Measurements from ENCODE around the gene SEPTIN12.

DNA sequence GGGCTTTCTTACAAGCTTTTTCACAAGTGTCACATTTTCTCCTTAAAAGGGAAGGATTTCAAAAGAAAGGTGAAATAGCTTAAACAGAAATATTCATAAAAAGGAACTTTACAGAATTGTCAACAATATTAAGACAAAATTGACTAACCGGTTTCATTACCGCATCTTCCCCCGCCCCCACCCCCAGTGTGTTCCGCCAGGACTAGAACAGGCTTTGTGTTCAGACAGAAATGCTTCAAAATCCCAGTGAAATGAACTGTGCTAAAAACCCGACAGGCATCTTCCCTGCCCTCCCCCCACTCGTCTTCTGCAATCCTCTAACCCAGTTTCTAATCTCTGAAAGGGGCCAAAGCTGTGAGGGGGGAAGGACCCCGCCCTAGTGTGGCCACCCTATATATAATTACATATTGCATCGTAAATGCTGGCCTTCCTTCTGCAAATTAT is 15.3 kb upstream of the SEPTIN12 start:
- TF ChIP-seq, protein P1, sequence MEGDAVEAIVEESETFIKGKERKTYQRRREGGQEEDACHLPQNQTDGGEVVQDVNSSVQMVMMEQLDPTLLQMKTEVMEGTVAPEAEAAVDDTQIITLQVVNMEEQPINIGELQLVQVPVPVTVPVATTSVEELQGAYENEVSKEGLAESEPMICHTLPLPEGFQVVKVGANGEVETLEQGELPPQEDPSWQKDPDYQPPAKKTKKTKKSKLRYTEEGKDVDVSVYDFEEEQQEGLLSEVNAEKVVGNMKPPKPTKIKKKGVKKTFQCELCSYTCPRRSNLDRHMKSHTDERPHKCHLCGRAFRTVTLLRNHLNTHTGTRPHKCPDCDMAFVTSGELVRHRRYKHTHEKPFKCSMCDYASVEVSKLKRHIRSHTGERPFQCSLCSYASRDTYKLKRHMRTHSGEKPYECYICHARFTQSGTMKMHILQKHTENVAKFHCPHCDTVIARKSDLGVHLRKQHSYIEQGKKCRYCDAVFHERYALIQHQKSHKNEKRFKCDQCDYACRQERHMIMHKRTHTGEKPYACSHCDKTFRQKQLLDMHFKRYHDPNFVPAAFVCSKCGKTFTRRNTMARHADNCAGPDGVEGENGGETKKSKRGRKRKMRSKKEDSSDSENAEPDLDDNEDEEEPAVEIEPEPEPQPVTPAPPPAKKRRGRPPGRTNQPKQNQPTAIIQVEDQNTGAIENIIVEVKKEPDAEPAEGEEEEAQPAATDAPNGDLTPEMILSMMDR (IDR thresholded peaks at IDR 0.05), result no peak
- TF ChIP-seq EP300 (IDR thresholded peaks at IDR 0.05) (no peak), POLR2A (IDR thresholded peaks at IDR 0.05) (no peak), POLR2AphosphoS5 (IDR thresholded peaks at IDR 0.05) (no peak)
